H1 (cell line): Measurements from ENCODE around the gene COL8A2. TPM values are rescaled to one million over a fixed set of nuclear protein-coding genes. Genes with fewer than 3 reads are reported as not detected.
A peak's percentile ranks its signal among the peaks of the same experiment; 100 is the strongest.

Experiments used
- ATF3 ChIP-seq: IDR thresholded peaks from 2 replicates; pipeline ENCODE4 v1.6.1; 2011; ENCODE audit warnings: low read depth, mild to moderate bottlenecking, low read length; ENCODE audit not compliant: insufficient read depth
- BCL11A ChIP-seq, 2 experiments: IDR thresholded peaks; one replicate each; pipeline ENCODE4 v1.6.1; 2011; ENCODE audit warnings: low read depth in 2 of 2, low read length in 2 of 2, mild to moderate bottlenecking in 2 of 2
- CBX8 ChIP-seq: fragments of 300-800, 300-1000 bp; sonication (generic); IDR thresholded peaks from 2 replicates; pipeline ENCODE4 v1.7.1; 2016; ENCODE audit warnings: low read depth, low read length, borderline replicate concordance
- JUN ChIP-seq: IDR thresholded peaks from 2 replicates; pipeline ENCODE4 v1.6.1; 2011; ENCODE audit warnings: low read depth, mild to moderate bottlenecking, improper control_type of control experiment, low read length
- POLR2A ChIP-seq, 2 experiments: IDR thresholded peaks; 1 replicate in 1 of 2; 2 replicates in 1 of 2; pipeline ENCODE4 v1.6.1; 2011; ENCODE audit warnings: low read depth in 2 of 2, low read length in 2 of 2, mild to moderate bottlenecking in 2 of 2; ENCODE audit errors: control extremely low read depth in 1 of 2
- POLR2AphosphoS5 ChIP-seq: IDR thresholded peaks from 2 replicates; pipeline ENCODE4 v1.6.1; 2011; ENCODE audit warnings: low read depth, low read length
- TAF1 ChIP-seq: IDR thresholded peaks from 2 replicates; pipeline ENCODE4 v1.6.1; 2011; ENCODE audit warnings: mild to moderate bottlenecking, low read depth, low read length
- TCF12 ChIP-seq: IDR thresholded peaks from 2 replicates; pipeline ENCODE4 v1.6.1; 2011; ENCODE audit warnings: low read depth, mild to moderate bottlenecking, low read length
- polyA plus RNA-seq, 7 experiments: library from polyadenylated mRNA; depleted of rRNA in 3 of 7; stranded (reverse) in 5 of 7; unstranded in 2 of 7; fragments of >200 nt in 5 of 7; fragments of 200-250 nt in 2 of 7; gene quantifications; 1 replicate in 5 of 7; 2 replicates in 1 of 7; 4 replicates in 1 of 7; pipeline versions ENCODE4 v1.2.1 to v1.2.3, GENCODE V29; 2011 to 2013; ENCODE audit warnings: missing spikeins in 2 of 7, mixed read lengths in 2 of 7
- total RNA-seq: library from RNA; stranded (reverse); fragmentation: NEBNext Ultra II Directional; extraction: Animal tissue kit (Norgen Biotek cat#: 25700); gene quantifications from 2 replicates; pipeline ENCODE4 v1.2.1, GENCODE V29; 2021

COL8A2 gene
- total and polyA plus RNA-seq, 2 of the 8 experiments (the other 6 are each of a cell fraction or from before 2014, with no cell fraction given) = 2.1 to 2.8 TPM

- TF ChIP-seq JUN (no peak), ATF3 (0 out of 2 replicates have a peak, but pooled peaks have one; percentile 10), POLR2AphosphoS5 (peak; percentile 93), TCF12 (peak; percentile 97), TAF1 (peak; percentile 56), POLR2A (IDR thresholded peaks at IDR 0.05; ENCODE audit: control extremely low read depth in 1 of 2, low read depth in 2 of 2, low read length in 2 of 2) (peak in 1 of 2 experiments; percentile 37; a peak in 1 of 3 replicates), BCL11A (IDR thresholded peaks at IDR 0.05; ENCODE audit: low read depth in 2 of 2, low read length in 2 of 2) (no peak), CBX8 (no peak)
Observed at GRCh38 chr1:36155408-36156328, 30.6 kb upstream of the COL8A2 start, which contains the start of gene MAP7D1 (continued).
